GM10248 (cell line): Measurements from ENCODE around the gene IFI44L.

Source experiments
- CTCF ChIA-PET: fragments of 300-600 bp; sonication (Branson Sonifier 250); formaldehyde crosslinking; extraction: SDS; loops from one replicate; lab custom pipeline; 2021; ENCODE audit warnings: antibody characterized with exemption; lab: Yijun Ruan, JAX
- POLR2A ChIA-PET: fragments of 350-650 bp; sonication (Branson Sonifier 250); formaldehyde crosslinking; extraction: SDS; loops from one replicate; lab custom pipeline; 2020; ENCODE audit warnings: antibody characterized with exemption; lab: Yijun Ruan, JAX
- DNase-seq: peaks from one replicate; pipeline ENCODE4 v3.0.0; 2012; ENCODE audit errors: extremely low spot score
- CTCF ChIP-seq: IDR thresholded peaks from 2 replicates; pipeline ENCODE4 v1.5.1; 2012; ENCODE audit warnings: mild to moderate bottlenecking, low read depth; ENCODE audit errors: extremely low read depth, missing control alignments, control extremely low read depth

Gene IFI44L

GRCh38 chr1:78622548-78622947 lies 2.3 kb downstream of the IFI44L start:
- ChIA-PET POLR2A (interaction anchor here (1.7 kb wide), 1 partner anchor 619 kb away, joined by 3 read pairs; no protein-coding TSS in a partner anchor), CTCF (interaction anchor here (0.9 to 1.8 kb wide), 9 partner anchors 10 to 509 kb away, joined by 3 to 9 read pairs (median 4); no protein-coding TSS in a partner anchor)
- no peak for DNase-seq
- TF ChIP-seq CTCF: no peak

GRCh38 chr1:78624035-78624434 lies 3.8 kb downstream of the IFI44L start:
- POLR2A ChIA-PET: no interaction called here
- CTCF ChIA-PET: interaction anchor here (0.7 to 1.8 kb wide), 2 partner anchors 24 to 49 kb away, joined by 3 to 4 read pairs; no protein-coding TSS in a partner anchor
- TF ChIP-seq CTCF: no peak
- no peak for DNase-seq

- TF ChIP-seq CTCF: no peak
- DNase-seq: no peak
- CTCF ChIA-PET: interaction anchor here (1.2 to 4.0 kb wide), 2 partner anchors 10 to 49 kb away, joined by 4 to 25 read pairs; no protein-coding TSS in a partner anchor
- POLR2A ChIA-PET: interaction anchor here (1.0 kb wide), 1 partner anchor 623 kb away, joined by 4 read pairs; no protein-coding TSS in a partner anchor
Measured at GRCh38 chr1:78627321-78627720, 7.1 kb downstream of the IFI44L start.

GRCh38 chr1:78630600-78630999 lies 10.4 kb downstream of the IFI44L start:
- CTCF ChIA-PET: no interaction called here
- POLR2A ChIA-PET: no interaction called here
- no peak for TF ChIP-seq CTCF
- DNase-seq: no peak

GRCh38 chr1:78633209-78633608 lies 13.0 kb downstream of the IFI44L start:
- ChIA-PET POLR2A (no interaction called here), CTCF (no interaction called here)
- TF ChIP-seq CTCF: no peak
- DNase-seq: no peak

- CTCF ChIA-PET: interaction anchor here (1.2 to 1.5 kb wide), 2 partner anchors 18 to 23 kb away, joined by 4 read pairs; no protein-coding TSS in a partner anchor
- POLR2A ChIA-PET: no interaction called here
- no peak for TF ChIP-seq CTCF
- DNase-seq: no peak
Measured at GRCh38 chr1:78640462-78640861, 20.2 kb downstream of the IFI44L start.
